T follicular helper cell (primary cell): Measurements from ENCODE around the gene FBXL17.

Source experiments
- DNase-seq: peaks from one replicate; pipeline ENCODE4 v3.0.0-alpha.2; 2020; ENCODE audit warnings: low read depth

The FBXL17 gene

DNA sequence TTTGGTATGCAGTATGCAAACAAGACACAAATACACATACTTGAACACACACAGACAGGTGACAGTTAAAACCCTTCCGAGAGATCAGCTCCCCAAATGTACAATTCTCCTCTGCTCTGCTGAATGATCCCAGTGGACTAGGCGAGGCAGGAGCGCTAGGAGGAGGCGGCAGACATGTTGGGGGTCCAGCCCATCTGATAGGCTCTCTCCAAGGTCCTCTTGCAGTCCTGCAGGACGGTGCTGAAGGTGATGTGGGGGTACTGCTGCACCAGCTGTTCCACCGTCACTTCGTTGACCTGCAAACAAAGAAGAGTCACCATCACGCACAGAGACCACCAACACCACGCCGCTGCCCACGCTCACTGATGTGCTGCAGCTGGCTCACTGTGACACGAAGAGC is 520.3 kb downstream of the FBXL17 start:
- DNase-seq: no peak

DNA sequence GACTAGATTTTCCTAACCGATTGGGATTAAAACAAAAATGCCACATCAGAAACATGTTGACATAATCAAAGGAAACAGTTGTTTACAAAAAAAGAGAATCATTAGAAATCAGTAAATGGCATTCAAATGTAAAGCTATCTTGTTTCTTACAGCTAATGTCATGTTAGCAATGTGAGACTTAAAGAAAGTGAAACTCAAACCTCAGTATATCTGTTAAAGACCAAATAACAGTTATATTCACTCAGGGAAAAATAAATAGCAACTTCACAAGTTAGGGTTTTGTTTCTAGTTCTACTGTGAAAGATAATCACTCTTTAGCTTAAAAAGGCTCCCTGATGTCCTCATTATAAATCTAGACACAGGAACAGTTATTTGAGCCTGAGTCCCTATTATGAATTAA is 521.9 kb downstream of the FBXL17 start:
- no peak for DNase-seq

DNA sequence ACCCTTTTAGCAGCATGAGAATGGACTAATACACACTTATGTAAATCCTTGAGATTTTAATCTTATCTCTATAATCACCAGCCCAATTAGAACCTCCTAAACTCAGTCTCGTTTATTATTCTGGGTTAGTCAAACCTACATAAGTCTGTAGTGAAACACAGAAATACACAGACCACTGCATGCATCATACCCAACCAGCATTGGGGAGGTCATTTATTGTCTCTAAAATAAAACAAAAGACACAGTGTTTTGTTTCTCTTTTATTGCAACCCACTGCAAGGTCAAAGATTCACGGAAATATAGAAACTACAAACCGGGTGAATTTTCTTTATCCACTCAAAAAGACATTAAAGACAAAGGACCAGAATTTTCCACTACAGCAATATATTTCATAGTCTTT is 523.1 kb downstream of the FBXL17 start:
- DNase-seq: no peak

DNA sequence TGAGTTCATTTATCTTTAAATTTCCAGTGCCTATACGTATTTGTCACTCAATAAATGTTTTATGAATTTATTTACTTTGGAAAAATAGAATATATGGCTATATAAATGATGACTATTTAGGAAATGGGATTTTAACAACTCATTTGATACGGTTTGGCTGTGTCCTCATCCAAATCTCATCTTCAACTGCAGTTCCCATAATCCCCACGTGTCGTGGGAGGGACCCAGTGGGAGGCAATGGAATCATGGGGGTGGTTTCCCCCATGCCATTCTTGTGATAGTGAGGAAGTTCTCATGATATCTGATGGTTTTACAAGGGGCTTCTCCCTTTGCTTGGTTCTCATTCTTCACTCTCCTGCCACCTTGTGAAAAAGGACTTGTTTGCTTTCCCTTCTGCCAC is 523.6 kb downstream of the FBXL17 start:
- DNase-seq: no peak

DNA sequence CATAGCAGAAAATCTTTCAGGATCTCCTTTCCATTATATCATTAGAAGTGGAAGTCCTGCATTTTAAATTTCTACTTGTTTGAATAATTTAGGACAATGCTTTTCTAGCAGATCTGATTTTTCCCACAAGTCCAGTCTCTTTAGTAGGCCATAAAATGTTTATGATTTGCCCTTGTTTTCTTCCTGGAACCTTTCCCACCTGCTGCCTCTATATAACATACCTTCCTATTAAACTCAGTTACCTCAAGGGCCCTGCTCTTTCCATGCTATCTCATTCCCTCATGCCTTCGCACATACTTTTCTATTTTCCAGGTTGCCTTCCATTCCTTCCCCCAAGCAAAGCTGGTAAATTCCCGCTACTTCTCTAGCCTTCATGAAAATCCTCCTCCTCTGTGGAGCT is 524.1 kb downstream of the FBXL17 start:
- DNase-seq: no peak

DNA sequence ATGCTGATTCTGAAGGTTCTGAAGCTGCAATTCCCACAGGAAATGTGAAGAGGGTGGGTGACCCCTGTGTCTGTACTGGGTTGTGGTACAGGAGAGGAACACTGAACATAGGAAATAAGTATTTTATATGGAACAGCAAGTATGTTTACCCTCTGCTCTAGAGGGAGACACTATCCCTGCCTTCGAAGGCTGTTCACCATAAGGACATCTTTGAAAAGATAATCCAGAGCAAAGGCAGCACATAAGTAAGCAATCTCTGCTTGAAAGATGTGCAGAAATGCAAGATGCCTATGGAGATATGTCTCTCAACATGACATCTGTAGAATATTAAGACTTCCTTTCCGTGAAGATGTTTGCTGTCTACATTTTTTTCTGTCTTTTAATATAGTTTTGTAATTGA is 526.7 kb downstream of the FBXL17 start:
- DNase-seq: no peak

DNA sequence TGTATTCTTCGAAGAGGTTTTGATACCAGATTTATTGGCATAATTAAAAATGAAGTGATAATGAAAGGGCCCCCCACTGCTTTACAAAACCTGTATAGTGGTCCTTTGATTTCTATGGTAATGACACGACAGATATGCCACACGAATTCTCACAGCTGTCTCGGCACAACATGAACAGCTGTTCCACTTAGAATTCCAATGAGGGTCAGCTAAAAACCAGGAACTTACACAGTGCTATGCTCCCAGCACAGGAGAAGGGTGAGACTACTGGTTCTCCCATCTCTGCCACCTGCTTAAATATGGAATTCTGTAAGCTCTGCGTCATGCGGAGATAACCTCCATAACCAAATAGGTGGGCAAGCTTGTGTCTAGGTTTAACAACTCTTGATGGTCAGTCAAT is 528.2 kb downstream of the FBXL17 start:
- no peak for DNase-seq

DNA sequence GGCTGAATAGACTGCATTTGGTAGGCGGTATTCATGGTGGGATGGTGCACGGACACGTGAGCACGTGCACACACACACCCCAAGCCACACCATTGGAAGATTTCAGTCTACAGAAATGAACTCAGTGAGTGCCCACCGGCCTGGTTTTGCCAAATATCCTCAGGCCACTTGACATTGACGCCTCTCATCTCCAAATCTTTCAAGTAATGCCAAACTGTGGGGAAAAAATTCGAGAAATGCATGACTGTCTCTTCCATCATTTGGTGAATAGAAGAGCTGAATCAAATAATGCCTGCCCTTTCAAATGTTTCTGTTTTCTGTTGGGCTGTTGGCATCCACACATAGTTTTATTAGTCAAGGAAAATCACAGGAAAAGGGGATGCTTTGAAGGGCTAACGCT is 528.9 kb downstream of the FBXL17 start:
- DNase-seq: no peak

DNA sequence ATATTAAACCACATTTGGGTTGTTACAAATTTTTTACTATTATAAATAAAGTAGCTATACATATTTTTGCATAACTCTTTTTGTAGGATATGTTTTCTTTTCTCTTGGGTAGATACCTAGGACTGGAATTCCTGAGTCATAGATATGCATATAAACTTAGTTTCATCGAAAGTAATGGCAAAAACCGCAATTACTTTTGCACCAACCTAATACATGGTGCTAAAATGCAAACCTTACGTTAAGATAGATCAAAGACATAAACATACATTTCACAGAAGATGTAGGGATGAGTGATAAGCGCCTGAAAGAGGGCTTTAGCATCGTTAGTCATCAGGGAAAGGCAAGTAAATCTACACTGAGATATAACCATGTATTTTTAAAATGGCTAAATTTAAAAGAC is 532.8 kb downstream of the FBXL17 start:
- no peak for DNase-seq

DNA sequence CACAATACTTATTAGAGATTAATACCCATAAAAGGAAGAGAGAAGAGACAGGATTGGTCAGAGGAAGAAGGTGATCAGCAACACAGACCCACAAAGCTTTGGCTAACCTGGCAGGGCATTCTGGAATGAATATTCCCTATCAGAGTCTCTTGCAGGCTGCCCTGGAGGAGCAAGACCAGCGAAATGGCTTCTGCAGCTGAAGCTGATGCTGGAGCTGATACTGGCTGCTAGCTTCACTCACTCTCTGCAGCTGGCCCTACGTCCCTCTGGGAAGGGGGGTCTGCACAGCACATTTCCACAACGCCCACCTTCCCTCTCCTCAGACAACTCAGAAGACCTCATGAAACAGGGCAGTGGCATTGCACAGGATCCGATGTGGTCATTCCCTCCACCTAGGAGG is 541.3 kb downstream of the FBXL17 start:
- DNase-seq: no peak

DNA sequence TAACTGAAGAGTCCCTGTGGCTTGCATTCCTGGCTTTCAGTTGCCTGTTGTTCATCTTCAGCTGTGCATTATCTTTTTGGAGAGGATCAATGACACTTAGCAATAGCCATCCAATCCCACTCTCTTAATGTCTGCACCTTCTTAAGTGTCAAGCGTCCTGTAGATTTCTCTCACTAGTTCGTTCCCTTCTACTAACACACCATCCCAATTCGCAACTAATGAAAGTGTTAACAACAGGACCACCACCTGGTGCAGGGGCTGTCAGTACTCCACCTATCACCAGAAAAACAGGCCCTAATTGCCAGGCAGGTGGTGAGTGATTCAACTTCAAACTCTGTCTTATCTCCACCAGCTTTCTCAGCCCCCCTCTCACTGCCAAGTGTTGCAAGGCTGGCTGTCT is 541.7 kb downstream of the FBXL17 start:
- DNase-seq: no peak

DNA sequence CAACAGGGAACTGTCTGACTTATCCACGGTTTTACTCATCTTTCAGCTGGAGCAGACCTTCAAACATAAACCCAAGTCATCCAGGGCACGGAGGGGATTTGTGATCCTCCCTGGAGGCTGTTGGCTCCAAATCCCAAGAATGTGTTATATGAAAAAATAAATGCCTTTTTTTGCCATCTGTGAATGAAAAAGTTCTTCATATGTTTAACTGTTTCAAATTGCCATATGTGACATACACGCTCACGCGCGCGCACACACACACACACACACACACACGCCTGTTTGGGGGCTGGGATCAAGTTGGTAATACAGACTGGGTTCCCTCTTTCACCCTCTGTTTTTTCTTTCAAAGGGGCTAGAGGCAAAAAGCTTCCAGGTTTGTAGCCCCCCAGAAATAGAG is 546.8 kb downstream of the FBXL17 start:
- DNase-seq: no peak

DNA sequence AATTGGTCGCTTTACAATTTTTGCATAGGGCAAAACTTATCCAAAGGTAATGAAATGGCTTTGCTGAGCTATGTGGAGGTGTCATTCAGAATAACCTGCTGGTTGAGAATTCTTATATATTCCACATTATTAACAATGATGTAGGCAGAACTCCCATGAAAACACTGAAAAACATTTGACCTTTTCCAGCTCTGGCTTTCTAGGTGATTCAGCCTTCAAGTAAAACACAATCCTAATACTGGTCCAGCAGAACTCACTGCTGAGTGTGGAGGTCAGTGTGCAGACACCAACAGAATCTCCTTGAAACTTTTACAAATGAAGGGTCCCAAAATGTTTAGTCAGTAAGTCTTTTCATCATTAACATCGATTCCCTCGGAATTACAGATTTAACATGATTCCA is 549.2 kb downstream of the FBXL17 start:
- no peak for DNase-seq

DNA sequence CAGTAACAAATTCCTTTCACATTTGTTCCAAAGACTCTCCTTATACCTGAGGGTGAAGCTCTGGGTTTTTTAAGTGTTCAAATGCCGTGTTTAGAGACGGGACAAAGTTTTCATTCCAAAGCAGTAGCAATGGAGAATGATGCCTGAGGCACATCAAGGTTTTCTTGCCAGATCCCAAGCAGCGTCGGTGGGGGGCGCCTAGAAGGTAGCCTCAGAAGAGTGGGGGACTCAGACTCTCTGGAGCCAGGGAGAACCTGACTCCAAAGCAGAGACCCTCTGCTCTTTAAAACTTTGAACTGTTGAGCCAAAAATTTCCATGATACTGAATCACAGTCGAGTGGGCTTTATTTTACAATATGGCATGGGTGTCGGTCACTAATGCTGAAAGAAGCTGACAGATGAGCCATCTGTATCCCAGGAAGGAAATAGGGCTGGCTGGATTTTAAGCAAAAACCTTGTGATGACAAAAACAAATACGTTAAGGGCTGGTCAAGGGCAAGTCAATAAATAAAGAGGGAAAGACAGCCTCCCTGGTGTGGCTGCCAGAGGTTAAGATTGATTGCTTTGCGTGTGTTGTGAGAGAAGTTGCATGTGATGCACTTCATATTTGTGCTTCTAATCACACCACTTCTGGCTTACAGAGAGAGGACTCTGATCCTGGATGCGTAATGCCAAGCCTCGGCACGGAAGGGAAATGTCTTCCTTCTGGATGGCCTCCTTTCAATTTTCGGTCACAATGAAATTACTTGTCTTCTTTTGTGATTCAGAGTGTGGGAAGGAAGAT is 550.1 kb downstream of the FBXL17 start:
- DNase-seq: no peak

DNA sequence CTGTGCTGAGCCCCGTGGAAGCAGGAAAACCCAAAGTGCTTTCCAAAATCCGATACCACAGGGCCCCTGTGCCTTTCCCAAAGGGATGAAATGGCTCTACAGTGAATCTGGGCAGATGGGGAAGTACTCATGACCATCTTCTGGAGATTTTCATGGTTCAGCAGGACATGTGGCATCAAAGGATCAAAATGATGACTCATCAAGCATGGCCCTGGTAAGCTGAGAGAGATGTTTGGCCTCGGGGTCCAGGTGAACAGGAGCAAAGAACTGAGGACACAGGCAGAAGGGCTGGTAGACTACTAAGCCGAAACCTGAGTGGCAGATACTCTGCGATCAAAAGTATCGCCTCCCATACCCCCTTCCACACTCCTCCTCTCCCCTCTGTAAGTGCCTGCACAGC is 551.1 kb downstream of the FBXL17 start:
- no peak for DNase-seq

DNA sequence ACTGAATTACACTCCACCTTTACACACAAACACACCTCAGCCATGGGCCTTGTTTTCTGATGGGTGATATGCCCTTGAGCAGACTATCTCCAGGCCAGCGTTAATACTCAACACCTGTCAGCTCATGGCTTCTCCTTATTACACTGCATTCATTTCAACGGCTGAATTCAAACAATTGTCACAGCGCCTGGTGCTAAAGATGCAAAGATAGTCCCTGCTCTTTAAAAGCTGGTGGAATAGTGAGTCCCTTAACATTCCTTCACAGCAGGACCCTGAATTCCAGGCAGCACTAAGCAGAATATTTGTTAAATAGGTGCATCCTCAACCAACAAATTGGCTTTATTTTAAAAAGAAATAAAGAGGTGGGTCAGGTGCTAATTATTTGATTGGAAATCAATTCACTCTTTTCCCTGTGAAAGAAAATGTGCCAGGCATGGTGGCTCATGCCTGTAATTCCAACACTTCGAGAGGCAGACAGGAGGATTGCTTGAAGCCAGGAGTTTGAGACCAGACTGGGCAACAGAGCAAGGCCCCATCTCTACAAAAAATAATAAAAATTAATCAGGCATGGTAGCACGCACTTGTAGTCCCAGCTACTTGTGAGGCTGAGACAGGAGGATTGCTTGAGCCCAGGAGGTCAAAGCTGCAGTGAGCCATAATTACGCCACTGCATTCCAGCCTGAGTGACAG is 555.4 kb downstream of the FBXL17 start:
- no peak for DNase-seq

DNA sequence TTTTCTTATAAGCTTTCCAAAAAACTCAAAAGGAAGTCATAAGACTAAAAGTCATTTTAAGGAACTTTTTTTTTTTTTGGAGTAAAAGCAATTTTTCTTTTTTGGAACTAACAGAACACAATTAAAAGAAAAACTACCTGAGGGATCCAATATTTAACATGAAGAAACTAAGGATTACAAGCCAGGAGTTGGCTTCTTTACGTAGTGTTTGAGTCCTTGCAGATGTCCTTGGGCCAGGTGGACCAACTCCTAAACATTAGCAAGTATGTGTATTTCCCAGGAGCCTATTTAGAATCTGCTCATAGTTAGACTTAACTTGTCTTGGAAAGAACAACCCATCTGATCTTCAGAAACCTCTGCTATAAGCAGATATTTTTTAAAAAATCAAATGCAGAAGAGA is 557.1 kb downstream of the FBXL17 start:
- DNase-seq: no peak

DNA sequence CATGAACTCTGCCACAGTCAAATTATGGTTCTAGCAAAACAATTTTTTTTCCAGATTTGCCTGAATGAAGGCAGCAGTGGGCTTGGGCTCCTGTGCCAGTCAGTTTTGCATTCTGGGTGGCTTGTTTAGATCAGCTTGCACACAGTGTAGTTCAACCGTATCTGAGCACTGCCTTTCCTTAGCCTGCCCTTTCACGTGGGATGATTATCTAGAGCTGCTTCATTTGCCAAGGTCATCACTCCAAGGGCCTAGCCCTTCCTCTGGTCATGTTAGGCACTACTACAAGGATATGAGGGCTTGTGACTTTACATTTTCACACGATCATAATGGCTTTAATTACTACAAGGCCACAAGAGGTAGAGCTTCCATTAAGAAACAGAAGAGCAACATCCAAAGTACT is 560.6 kb downstream of the FBXL17 start:
- no peak for DNase-seq

DNA sequence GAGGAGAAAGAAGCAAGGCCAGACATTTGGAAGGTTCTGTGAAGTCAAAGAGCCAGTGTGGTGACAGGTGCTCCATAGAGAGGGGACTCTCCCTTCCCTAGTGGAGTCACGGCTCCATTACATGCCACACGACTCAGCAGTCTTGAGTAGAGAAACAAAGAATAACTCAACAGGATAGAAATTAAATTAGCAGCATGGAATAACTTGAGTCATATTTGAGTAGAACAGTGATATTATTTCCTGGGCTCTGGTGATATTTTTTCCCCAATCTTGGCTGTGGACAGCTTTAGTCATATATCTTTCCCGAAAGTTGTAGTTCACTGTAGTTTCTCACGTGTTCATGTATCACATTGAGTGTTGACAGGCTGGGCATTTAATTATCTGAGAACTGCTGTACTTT is 561.5 kb downstream of the FBXL17 start:
- DNase-seq: no peak

DNA sequence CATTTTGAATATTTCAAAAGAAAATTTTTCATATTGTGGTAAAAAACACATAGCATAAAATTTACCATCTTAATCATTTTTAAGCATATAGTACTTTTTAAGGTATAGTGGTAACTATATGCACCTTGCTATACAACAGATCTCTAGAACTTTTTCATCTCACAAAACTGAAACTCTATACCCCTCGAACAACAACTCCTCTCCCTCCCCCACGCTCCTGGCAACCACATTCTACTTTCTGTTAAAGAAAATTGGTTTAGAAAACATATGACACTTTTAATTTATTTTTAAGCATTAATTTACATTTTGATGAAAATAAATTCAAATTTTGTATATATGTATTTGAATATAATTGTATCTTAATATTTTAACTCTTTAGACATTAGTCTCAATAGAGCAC is 563.9 kb downstream of the FBXL17 start:
- no peak for DNase-seq

DNA sequence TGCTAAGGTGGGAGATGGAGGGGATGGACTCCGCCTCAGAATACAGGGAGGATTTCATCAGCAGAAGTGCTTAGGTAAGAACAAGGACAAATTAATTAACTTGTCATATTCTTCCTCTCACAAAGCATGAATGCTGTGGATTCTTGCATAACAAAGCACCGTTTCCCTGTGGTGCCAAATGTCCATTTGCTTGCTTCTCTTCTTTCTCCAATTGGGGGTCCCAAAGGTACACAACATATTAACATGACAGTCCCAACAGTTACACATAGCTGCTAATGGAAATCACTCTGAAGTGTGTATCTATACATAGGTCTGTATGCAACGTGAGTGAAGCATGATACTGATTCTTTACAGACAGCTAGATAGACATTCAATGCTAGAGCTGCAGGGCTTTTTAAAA is 564.5 kb downstream of the FBXL17 start:
- no peak for DNase-seq

DNA sequence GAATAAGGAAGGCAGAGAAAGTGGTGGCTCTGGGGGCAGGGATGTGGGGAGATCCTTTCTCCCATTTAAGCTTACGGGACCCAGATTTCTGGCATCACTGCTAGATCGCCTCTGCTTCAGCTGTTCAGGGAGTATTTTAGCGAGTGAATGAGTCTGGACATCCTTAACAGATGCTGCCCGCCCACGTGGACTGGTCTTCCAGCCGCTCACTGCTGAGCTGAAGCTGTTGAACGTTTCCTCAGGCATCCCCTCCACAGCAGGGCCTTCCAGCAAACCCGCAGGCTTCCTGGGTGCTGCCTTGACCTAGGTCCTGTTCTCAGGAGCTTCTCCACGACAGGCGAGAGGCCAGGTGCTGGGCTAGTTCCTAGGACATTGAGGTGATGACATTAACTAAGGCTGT is 566.8 kb downstream of the FBXL17 start:
- DNase-seq: no peak

DNA sequence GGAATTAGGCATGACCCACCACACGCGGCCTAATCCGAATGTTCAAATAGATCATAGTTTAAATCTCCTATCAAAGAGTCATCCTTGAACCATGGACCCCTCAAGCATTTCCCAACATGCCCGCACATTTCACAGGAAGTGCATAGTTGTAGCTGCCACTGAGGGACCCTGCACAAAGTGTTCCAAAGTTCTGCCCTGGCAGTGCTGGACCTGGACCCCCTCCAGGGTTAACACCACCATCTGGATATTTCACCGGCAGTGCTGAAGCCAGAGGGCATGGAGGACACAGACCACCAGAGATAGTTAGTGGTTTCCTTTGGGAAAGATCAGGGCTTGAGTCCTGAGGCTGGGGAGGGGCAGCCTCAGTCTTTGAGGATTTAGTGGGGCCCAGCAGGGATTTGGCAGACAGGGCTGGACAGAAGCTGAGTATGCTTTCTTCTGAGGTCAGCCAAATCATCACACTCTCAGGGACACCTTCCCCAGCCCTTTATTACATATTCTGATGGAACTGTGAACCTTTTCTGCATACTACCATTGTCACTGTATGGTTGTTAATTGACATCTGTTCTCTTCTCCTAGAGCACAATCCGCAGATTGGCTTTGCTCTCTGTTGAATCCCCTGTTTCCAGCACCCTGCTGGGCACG is 567.6 kb downstream of the FBXL17 start:
- DNase-seq: no peak
